ENCODE measurements around the gene OVOL1.

OVOL1 gene

DNA sequence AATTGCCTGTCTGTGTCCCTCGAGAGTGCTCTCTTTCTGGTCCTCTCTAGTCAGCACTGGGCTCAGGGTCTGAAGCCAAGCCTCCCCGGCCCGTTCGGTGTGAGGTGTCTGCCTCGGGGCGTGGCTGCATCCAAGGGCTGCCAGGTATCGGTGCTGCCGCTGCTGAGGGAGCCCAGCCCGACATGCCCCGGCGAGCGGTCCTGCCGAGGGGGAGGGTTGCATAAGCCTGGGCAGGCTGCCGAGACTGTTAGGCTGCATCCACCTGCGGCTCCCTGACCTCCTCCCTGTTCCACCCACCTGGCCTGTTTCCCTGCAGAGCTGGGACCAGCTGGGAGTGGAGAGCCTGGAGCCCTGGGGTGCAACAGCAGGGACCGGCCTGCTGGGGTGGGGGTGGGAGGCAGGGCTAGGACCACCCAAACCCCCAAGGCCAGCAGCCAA lies 6.3 kb downstream of the OVOL1 start:
- no peak for DNase-seq

- DNase-seq = no peak
These were observed 7.0 kb downstream of the OVOL1 start for GRCh38 chr11:65793625-65794400.

DNA sequence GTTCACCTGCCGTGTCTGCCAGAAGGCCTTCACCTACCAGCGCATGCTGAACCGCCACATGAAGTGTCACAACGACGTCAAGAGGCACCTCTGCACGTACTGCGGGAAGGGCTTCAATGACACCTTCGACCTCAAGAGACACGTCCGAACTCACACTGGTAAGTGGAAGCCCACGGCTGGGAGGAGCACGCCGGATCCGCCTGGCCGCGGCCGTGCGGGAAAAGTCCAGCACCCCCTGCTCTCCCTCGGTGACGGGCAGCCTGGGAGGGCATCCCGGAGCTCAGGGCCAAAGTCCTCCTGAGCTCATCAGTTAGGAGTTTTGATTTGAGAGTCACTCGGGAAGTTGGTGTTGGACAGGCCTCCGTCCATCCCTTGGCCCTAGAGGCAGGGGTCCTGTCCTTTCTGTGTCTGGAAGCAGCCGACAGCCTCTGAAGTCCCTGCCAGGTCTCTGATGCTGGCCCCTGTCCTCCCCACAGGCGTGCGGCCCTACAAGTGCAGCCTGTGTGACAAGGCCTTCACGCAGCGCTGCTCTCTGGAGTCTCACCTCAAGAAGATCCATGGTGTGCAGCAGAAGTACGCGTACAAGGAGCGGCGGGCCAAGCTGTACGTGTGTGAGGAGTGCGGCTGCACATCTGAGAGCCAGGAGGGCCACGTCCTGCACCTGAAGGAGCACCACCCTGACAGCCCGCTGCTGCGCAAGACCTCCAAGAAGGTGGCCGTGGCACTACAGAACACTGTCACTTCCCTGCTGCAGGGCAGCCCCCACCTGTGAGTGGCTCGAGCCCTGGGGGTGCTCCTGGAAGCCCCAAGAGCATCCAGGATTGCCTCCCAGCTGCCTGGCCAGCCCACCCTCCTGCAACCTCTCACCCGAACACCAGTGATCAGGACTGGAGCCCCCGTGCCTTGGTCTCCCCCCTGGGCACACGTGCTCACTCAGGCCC lies 8.0 kb downstream of the OVOL1 start:
- DNase-seq = no peak

DNA sequence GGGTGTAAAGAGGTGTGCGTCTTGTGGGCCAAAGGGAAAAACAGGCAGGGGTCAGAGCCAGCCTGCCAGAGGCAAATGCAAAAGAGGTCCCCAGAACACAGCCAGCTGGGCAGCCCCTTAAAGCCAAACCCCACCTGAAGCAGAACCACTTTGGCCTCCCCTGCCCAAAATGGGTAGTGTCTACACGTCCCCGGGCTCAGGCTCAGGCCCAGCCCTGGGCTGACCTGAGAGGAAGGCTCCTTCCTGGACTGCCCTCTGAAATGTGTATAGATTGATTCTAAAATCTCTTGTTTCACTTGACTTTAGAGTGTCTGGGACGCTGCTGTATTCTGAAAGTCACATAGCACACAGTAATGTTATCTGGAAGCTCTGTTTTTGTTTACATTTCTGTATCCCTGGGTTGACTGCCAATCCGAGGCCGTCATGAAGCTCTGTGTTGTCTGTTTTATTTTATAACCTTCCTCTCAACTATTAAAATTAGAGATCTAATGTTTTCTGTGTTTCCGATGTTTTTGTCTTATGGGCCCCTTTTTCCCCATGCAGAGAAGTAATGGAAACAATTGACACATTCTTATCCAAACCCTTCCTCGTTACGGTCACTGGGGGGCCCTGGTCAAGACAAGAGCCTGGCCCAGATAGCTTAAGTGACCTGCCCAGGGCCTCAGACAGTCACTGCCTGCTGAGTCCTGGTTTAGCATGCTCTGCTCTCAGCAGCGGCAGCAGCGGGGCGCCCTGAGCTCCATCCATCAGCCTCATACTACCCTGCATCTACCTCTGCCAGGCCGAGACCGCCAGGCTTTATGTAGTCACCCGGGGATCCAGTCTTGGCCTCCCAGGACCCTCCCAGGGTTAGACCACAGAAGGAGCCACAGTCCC lies 10.1 kb downstream of the OVOL1 start:
- DNase-seq = no peak

GRCh38 chr11:65797711-65798110 lies 10.8 kb downstream of the OVOL1 start:
- DNase-seq = no peak

DNA sequence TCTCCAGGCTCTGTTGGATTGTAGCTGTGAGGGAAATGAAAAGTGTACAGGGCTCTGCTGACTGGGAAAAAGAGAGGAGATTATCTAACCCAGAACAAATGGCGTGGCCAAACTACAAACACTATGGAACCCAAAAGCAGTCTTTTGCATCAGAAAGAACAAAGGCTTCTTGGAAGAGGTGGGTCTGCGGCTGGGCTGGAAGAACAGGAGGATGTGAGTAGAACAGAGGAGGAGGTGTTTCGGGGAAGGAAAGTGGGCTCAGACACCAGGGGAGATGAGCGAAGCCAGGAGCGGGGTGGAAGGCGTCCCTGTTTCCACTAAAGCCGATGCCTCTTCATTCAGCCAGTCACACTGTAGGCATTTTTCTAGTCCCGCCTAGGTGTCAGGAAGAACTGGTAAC lies 12.0 kb downstream of the OVOL1 start:
- DNase-seq = no peak

DNA sequence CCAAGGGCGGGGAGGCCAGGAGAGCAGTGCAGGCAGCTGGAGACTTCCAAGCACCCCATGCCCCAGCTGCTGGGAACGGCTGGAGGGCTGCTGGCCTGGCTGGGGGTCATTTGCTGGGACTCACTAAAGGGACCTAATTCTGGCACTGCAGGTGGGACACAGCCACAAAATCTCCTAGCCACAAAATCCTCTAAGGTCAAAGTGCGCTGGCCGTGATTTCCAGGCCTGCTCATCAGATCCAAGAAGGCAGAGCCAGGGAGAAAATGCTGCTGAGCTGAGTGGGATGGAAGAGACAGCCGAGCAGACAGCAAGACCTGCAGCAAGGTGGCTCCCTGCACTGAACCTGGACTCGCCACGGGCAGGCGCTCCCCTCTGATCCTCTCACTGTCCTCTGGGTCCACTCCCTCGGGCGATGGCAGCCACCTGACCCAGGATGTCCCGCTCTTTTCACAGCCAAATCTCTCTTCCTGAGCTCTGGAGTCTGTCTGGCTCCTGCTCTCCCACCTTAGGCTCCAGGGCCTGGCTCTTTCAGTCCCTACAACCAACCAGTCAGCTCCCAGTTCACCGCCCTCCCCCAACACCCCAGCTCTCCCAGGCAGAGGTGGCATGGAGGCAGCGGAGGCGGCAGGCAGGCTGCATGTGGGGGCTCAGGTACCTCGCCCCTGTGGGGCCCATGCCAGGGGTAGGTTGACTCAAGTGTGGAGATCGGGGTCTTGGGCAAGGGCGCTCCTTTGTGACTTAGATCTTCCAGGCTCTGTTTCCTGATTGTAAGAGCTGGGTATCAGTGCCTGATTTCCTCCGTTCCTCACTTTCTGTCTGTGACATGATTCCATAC lies 14.5 kb downstream of the OVOL1 start:
- DNase-seq = no peak

DNA sequence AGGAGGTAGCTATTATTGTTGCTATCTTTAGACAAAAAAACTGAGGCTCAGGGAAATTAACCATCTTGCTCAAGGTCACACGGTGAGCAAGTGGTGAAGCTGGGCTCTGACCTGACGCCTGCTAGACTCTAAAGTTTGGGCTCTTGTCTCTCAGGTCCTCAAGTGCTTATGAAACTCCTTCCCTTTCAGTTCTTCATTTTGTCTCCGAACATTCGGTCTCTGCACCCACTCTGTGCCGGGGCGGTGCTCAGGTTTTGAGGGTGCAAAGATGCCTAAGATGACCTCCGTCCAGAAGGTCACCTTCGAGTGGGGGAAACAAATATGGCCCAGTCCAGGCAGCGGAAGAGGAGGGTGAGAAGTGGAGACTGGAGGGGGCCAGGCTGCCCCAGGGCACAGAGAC lies 16.0 kb downstream of the OVOL1 start:
- no peak for DNase-seq

GRCh38 chr11:65803797-65804492 lies 17.1 kb downstream of the OVOL1 start:
- no peak for DNase-seq

DNA sequence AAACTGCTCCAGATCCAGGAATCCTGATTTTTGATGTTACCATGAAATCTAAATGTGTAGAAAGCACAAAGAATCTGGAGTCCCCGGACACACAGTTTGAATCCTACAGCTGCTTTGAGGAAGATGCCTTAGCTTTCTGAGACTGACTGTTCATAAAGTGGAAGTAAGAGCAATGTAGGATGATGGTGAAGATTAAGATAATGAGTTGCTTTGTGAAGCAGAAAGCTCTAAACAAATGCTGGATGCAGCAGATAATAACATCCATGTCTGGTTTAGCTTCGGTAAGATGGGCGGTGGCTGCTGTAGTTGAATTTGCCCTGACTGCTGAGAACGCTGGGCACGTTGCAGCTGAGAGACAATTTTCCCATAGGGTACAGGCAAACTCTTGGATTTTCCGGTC lies 20.1 kb downstream of the OVOL1 start:
- no peak for DNase-seq

DNA sequence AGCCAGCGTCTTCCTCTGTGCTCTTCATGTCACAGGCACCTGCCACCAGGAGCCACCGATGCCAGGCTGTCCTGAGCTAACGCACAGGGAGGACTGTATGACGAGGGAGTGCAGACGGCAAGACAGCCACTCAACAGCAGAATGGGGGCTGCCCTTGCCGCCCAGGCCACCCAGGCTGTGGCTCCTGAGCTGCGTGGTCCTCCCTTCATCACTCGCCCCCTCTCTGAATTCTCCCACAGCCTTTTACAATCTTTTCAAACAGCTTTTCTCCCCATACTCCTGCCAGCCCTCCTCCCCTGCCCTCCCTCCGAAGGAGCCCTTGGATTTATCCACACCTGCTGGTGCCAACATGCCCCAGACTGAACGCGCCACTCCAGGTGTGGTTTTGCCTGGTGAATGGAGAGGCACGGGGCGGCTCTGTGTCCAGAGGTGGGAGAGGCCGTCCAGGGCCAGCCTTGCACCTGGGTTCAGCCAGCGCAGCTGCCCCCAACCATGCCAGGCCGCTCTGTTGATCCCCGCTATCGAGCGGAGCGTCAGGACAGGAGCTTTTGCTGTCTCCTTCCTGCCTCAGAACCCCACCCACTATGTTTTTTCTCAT lies 22.0 kb downstream of the OVOL1 start:
- no peak for DNase-seq

DNA sequence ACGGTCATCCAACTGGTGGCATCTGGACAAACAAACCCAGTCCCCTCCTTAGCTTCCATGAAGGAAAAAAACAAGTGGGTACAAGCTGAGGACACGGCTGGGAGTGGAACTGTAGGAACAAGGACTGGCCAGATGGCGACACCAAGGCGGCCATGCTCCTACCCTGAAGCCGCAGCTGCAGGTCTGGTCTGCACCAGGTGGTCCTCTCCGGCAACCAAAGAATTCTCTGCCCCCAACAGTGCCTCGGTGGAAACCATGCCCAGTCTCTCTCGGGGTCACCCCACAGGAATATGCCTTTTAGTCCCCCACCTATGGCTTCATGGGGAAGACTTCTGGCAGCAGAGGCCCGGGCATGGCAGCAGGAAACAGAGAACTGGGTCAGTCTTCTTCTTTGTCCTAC lies 22.6 kb downstream of the OVOL1 start:
- DNase-seq = no peak

DNA sequence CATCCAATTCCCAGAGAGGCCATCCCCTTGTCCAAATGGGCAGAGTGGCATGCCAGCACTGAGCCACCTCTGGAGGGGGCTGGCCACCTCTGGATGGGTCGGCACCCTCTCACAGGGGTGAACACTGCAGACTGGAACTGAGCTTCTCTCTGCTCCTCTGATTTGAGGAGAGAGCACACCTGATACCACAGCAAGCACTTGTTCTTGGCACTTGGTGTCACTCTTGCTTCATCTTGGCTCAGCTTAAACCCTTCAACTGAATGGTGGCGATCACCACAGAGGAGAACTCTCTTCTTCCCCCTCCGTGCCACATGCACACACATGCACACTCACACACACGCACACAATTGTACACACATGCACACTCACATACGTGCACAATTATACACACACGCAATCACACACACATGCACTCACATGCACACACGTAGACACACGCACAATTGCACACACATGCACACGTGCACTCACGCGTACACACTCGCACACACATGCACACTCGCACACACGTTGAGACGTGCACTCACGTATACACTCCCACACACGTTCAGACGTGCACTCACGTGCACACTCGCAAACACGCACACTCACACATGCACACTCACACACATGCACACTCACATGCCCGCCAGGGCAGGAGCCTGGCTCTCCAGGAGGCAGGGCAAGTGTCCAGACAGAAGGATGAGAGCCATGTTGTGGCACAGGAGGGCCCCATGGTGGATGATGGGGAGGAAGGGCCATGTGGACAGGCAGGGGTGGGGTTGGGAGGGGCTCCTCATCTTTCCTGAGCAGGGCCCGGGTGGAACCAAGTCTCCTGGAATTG lies 23.4 kb downstream of the OVOL1 start:
- DNase-seq = no peak

- no peak for DNase-seq
These were observed 25.1 kb downstream of the OVOL1 start for GRCh38 chr11:65811764-65812475.

DNA sequence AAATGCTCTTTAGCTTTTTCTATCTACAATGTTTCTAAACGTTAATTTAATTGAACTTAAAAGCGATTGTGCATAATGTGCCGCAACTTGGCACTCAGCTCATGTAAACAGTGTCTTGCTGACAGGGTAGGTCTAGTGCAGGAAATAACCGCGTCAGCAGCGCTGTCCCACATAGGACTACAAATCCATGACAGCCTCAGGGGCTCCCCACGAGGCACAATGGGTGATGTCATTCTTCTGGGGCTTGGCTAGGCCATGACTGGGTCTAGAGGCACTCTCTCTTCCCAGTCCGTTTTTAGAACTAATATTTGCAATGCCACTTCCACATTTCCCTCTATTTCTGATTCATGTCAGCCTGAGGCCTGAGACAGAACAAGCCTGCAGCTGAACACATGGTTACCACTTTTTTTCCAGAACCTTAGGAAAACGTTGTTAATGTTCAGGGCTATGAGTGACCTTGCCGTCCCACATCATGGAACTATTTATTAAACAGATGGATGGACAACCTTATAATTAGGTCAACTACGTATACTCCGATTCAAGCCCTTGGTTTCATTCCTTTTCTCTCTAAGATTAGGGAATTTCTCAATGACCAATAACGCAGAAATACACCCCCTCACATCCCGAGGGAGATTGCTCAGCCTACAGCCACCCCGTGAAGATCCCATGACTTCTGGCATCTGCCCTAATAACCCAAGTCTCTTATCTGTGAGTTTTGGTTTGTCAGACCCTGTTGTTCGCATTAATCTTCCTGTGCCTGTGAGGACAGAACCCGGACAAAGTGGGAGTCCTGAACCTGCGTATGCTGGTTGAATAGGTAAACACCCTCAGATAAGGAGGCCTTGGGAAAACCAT lies 27.5 kb downstream of the OVOL1 start:
- DNase-seq = no peak

GRCh38 chr11:65814986-65815565 lies 28.2 kb downstream of the OVOL1 start:
- no peak for DNase-seq

GRCh38 chr11:65816696-65817095 lies 29.8 kb downstream of the OVOL1 start:
- no peak for DNase-seq

DNA sequence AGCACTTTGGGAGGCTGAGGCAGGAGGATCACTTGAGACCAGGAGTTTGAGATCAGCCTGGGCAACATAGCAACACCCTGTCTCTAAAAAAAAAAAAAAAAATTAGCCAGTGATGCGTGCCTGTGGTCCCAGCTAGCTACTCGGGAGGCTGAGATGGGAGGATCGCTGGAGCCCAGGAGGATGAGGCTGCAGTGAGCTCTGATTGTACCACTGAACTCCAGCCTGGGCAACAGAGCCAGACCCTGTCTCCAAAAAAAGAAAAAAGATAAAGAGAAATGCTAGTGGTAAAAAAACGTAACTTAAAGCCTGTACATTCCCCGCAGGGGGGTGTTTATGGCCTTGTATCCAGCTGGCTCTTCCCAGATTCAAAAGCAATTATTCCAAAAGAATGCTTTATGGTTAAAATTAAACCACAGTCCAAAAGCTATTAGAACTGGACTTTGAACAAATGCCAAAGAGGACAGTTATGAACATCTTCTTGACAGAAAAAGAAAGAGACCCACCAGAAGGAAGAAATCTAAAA lies 30.5 kb downstream of the OVOL1 start:
- DNase-seq = no peak
